GM12891 (cell line): ENCODE data around the gene GCKR.

ENCODE experiments used
- POLR2A ChIP-seq: IDR thresholded peaks from 2 replicates; pipeline ENCODE4 v1.6.1; 2011; ENCODE audit warnings: low read depth, low read length, control low read depth
- TAF1 ChIP-seq: IDR thresholded peaks from 2 replicates; pipeline ENCODE4 v1.6.1; 2011; ENCODE audit warnings: low read depth, low read length, control low read depth

DNA sequence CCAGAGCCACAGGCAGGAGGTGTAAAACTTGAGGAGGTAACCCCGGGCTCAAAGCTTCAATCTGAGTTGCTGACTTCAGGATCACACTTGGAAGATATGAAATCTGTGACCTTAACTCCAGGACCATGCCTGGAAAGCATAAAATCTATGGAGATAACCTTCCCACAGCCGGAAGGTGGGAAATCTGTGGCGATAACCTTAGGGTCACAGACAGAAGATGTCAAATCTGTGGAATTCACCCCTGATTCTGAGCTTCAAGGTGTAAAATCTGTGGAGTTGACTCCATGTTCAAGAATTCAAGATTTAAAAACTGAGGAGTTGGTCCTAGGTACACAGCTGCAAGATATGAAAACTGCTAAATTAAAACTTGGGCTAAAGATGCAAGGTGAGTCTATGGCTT lies 74.6 kb downstream of the GCKR start:
- no peak for TF ChIP-seq POLR2A
- TF ChIP-seq TAF1: no peak
